ENCODE measurements around the gene DDX51.

DDX51 gene

GRCh38 chr12:132114667-132115066 is 29.5 kb downstream of the DDX51 start:
- no peak for TF ChIP-seq ZFX (IDR thresholded peaks at IDR 0.05)
- no peak for TF ChIP-seq CTCF (conservative IDR thresholded peaks at IDR 0.05)
- H3K27ac ChIP-seq: no peak overlapping the region

- H3K27ac ChIP-seq: no peak overlapping the region
- TF ChIP-seq CTCF (conservative IDR thresholded peaks at IDR 0.05): no peak
- no peak for TF ChIP-seq ZFX (IDR thresholded peaks at IDR 0.05)
Observed at GRCh38 chr12:132111654-132112304, 32.3 kb downstream of the DDX51 start.

GRCh38 chr12:132110677-132111076 is 33.4 kb downstream of the DDX51 start:
- TF ChIP-seq CTCF (conservative IDR thresholded peaks at IDR 0.05) (no peak), ZFX (IDR thresholded peaks at IDR 0.05) (no peak)

GRCh38 chr12:132109741-132110140 is 34.4 kb downstream of the DDX51 start:
- TF ChIP-seq ZFX (IDR thresholded peaks at IDR 0.05) (no peak), CTCF (conservative IDR thresholded peaks at IDR 0.05) (no peak)
- H3K27ac ChIP-seq: no peak overlapping the region

More at GRCh38 chr12:132110677-132111076, 33.4 kb downstream of the DDX51 start:
- no peak overlapping the region for H3K27ac ChIP-seq

GRCh38 chr12:132108211-132108832 is 35.8 kb downstream of the DDX51 start:
- no peak overlapping the region for H3K27ac ChIP-seq
- TF ChIP-seq ZFX (IDR thresholded peaks at IDR 0.05) (no peak), CTCF (conservative IDR thresholded peaks at IDR 0.05) (no peak)

GRCh38 chr12:132106921-132107320 is 37.2 kb downstream of the DDX51 start:
- TF ChIP-seq ZFX (IDR thresholded peaks at IDR 0.05) (no peak), CTCF (conservative IDR thresholded peaks at IDR 0.05) (no peak)
- no peak overlapping the region for H3K27ac ChIP-seq

DNA sequence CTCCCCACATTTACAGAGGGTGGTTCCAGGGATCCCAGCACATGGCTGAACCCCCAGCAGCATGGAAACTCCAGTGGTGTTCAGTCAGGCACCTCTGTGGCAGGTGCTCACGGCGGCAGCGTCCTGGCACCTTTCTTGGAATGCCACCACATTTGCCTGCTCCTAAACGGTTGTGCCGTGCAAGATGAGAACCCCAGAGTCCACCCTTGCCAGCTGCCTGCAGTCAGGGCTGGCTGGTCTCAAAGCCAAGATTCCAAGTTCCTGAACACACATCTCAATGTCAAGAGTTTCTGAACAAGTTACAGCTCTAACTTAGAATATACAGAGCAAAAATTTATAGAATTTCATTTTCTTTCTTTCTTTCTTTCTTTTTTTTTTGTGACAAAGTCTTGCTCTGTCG is 38.7 kb downstream of the DDX51 start:
- H3K27ac ChIP-seq: no peak overlapping the region
- TF ChIP-seq ZFX (IDR thresholded peaks at IDR 0.05): no peak
- no peak for TF ChIP-seq CTCF (conservative IDR thresholded peaks at IDR 0.05)
